ENCODE results near the gene CNR2.

- TF ChIP-seq POLR2A (IDR thresholded peaks at IDR 0.05; ENCODE audit: low read length) (no peak), GATA1 (IDR thresholded peaks at IDR 0.05; ENCODE audit: low read depth, low read length) (no peak)
These were observed 1.8 kb upstream of the CNR2 start for GRCh38 chr1:23914921-23915320.

Measured in erythroblast (primary cell).